Suprapubic skin (tissue), 4 donors: ENCODE data around the gene CNTFR. TPM values are rescaled to one million over a fixed set of nuclear protein-coding genes. Genes with fewer than 3 reads are reported as not detected.

ENCODE experiments used
- DNase-seq, 2 donors: peaks; one replicate each; pipeline ENCODE4 v3.0.0-alpha.2; 2019; ENCODE audit warnings: low spot score in 2 of 2
- H3K27ac ChIP-seq: fragments of 200-600 bp; sonication (generic); one replicate; pipeline ENCODE4 v1.5.1; 2019
- H3K27me3 ChIP-seq: fragments of 200-600 bp; sonication (generic); one replicate; pipeline ENCODE4 v1.5.1; 2019
- H3K36me3 ChIP-seq: fragments of 200-600 bp; sonication (generic); one replicate; pipeline ENCODE4 v1.5.1; 2019
- H3K4me1 ChIP-seq: fragments of 200-600 bp; sonication (generic); one replicate; pipeline ENCODE4 v1.5.1; 2019
- H3K4me3 ChIP-seq: fragments of 200-600 bp; sonication (generic); one replicate; pipeline ENCODE4 v1.5.1; 2019; ENCODE audit warnings: mild to moderate bottlenecking
- H3K9me3 ChIP-seq: fragments of 200-600 bp; sonication (generic); one replicate; pipeline ENCODE4 v1.5.1; 2019
- CTCF ChIP-seq, 2 donors: fragments of 200-600 bp in 1 of 2; fragments of 450-650 bp in 1 of 2; sonication (generic) in 1 of 2; IDR thresholded peaks; one replicate each; pipeline ENCODE4 v1.5.1; 2016 to 2019; ENCODE audit warnings: antibody characterized with exemption in 2 of 2, mild to moderate bottlenecking in 1 of 2, moderate library complexity in 1 of 2
- EP300 ChIP-seq: sonication (generic); formaldehyde crosslinking; IDR thresholded peaks from one replicate; pipeline ENCODE4 v1.6.1; 2017; ENCODE audit warnings: antibody characterized with exemption
- POLR2A ChIP-seq, 2 donors: fragments of 450-650 bp; IDR thresholded peaks; one replicate each; pipeline ENCODE4 v1.6.1; 2017; ENCODE audit warnings: antibody characterized with exemption in 2 of 2, mild to moderate bottlenecking in 2 of 2, moderate library complexity in 2 of 2
- POLR2AphosphoS5 ChIP-seq, 3 donors: sonication (generic); formaldehyde crosslinking; IDR thresholded peaks; one replicate each; pipeline ENCODE4 v1.6.1; 2017; ENCODE audit warnings: antibody characterized with exemption in 3 of 3
- WGBS: methylation state at CpG from one replicate; pipeline ENCODE4 v1.1.5; 2018; 5-methylcytosine and 5-hydroxymethylcytosine counted together
- total RNA-seq, 4 donors: library from RNA; depleted of rRNA; stranded (reverse); fragments of >200 nt; gene quantifications; one replicate each; pipeline ENCODE4 v1.1.0, GENCODE V29; 2016

CNTFR gene
- total RNA-seq, 4 donors from 2014 or later: 5.0 to 9.1 (median 5.7) TPM

GRCh38 chr9:34549407-34549732, 40.2 kb downstream of the CNTFR start:
- peaks cover 5% of the 10 kb centered on the region for H3K27me3 ChIP-seq
- H3K4me3 ChIP-seq: no peak overlapping the region
- H3K27ac ChIP-seq: no peak overlapping the region
- 95% methylated on average over 4 of the region's 5 CpGs for WGBS
- no peaks in the 10 kb centered on the region for H3K9me3 ChIP-seq
- H3K36me3 ChIP-seq: no peaks in the 10 kb centered on the region
- DNase-seq: no peak
- no peak for TF ChIP-seq EP300
- TF ChIP-seq POLR2A (IDR thresholded peaks at IDR 0.05): no peak
- no peak for TF ChIP-seq POLR2AphosphoS5 (IDR thresholded peaks at IDR 0.05)
- TF ChIP-seq CTCF (IDR thresholded peaks at IDR 0.05): no peak
- peaks cover 17% of the 10 kb centered on the region for H3K4me1 ChIP-seq

DNA sequence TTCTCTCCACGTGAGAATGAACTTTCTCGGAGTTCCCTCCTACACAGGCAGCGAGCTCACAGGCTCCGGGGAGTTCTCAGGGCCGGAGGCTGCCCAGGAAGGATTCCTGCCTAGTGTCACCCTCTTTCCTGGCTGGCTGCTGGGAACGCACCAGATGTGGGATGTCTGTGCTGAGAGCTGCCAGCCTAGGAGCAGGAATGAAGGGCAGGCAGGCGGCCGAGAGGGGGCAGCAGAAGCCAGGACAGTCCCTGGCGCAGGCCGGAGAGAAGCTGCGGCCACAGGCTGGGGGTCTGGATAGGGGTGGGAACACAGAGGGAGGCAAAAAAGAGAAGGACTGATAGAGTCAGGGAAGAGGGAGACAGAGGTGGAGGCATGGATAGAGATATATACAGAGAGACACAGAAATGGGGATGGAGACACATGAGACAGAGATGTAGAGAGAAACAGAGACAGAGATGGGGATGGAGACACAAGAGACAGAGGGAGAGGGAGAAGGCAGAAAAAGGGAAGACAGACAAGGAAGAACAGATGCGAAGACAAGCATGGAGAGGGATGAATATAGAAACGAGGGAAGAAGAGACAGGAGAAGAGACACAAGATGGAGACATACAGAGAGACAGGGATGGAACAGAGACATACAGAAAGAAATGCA, 41.4 kb downstream of the CNTFR start:
- Histone ChIP-seq H3K27ac (no peak overlapping the region), H3K4me3 (no peak overlapping the region), H3K9me3 (no peaks in the 10 kb centered on the region), H3K4me1 (peaks cover 17% of the 10 kb centered on the region), H3K36me3 (no peaks in the 10 kb centered on the region), H3K27me3 (peaks cover 5% of the 10 kb centered on the region)
- TF ChIP-seq EP300 (no peak), CTCF (IDR thresholded peaks at IDR 0.05) (peak; percentile 68 to 84), POLR2AphosphoS5 (IDR thresholded peaks at IDR 0.05) (no peak)
- DNase-seq: peak; percentile 85 to 86
- whole genome bisulfite sequencing: 14% methylated on average over 12 of the region's 13 CpGs

- H3K27ac ChIP-seq: no peak overlapping the region
- peak in 1 of 2 donors; percentile 85 for DNase-seq
- WGBS: 65% methylated on average over 15 of the region's 16 CpGs
These were observed 42.4 kb downstream of the CNTFR start for GRCh38 chr9:34546834-34547827.

DNA sequence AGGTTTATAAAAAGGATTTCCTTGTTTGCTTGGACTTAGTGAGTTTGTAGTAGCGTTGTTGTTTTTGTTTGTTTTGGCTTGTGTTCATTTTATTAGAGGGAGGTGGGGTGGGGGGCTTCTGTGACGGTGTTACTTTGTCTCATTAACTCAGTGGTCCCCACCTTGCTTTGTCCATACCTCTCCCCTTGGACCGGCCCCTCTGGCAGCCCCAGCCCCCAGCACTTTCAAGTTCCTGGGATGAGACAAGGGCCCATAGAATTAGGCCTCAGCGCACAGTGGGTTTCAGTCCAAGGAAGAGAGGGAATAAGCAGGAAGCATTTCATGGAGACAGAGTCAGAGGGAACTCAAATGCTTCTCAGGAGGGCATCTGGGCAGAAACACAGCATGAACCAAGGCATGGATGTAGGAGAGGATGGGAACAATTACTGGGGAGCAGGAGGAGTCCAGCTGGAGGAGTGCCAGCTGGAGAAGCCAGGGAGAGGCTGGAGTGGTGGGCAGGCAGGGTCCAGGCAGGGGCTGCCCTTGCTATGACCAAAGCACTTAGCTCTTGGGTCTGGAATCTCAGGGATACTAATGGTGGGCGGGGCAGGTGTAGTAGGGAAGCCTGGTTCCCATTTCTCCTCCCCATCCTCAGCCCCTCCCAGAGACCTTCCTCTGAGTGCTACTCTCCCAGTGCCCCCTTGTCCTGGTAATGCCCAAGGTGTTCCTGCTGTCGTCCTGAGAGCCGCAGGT, 43.3 kb downstream of the CNTFR start:
- Histone ChIP-seq H3K4me3 (no peak overlapping the region), H3K27ac (no peak overlapping the region), H3K27me3 (peaks cover 5% of the 10 kb centered on the region), H3K36me3 (no peaks in the 10 kb centered on the region), H3K9me3 (no peaks in the 10 kb centered on the region), H3K4me1 (peaks cover 17% of the 10 kb centered on the region)
- DNase-seq: no peak
- no peak for TF ChIP-seq POLR2A (IDR thresholded peaks at IDR 0.05)
- TF ChIP-seq EP300: no peak
- TF ChIP-seq POLR2AphosphoS5 (IDR thresholded peaks at IDR 0.05): no peak
- no peak for TF ChIP-seq CTCF (IDR thresholded peaks at IDR 0.05)
- WGBS: 81% methylated on average over 7 of the region's 7 CpGs

More at GRCh38 chr9:34546834-34547827, 42.4 kb downstream of the CNTFR start:
- Histone ChIP-seq H3K4me1 (peaks cover 17% of the 10 kb centered on the region), H3K4me3 (no peak overlapping the region), H3K36me3 (no peaks in the 10 kb centered on the region), H3K9me3 (no peaks in the 10 kb centered on the region), H3K27me3 (peaks cover 5% of the 10 kb centered on the region)
- TF ChIP-seq CTCF (IDR thresholded peaks at IDR 0.05) (peak; percentile 29 to 63), EP300 (no peak)
